HCT116 (cell line): ENCODE data around the gene BEX2.

Experiments used
- EZH2 ChIP-seq: fragments of 200-600 bp; sonication (generic); IDR thresholded peaks from 2 replicates; pipeline ENCODE4 v1.6.1; 2017; ENCODE audit warnings: antibody characterized with exemption, mixed run types
- FOSL1 ChIP-seq: IDR thresholded peaks from 2 replicates; pipeline ENCODE4 v1.6.1; 2012; ENCODE audit warnings: low read depth
- POLR2A ChIP-seq: IDR thresholded peaks from 2 replicates; pipeline ENCODE4 v1.7.0; 2011; ENCODE audit warnings: borderline replicate concordance; ENCODE audit not compliant: insufficient read depth, insufficient read length; ENCODE audit errors: extremely low read depth
- POLR2AphosphoS5 ChIP-seq: IDR thresholded peaks from 2 replicates; pipeline ENCODE4 v1.6.1; 2011; ENCODE audit warnings: mild to moderate bottlenecking, low read depth, low read length, moderate library complexity
- REST ChIP-seq: IDR thresholded peaks from 2 replicates; pipeline ENCODE4 v1.6.1; 2012; ENCODE audit warnings: low read depth
- TCF7L2 ChIP-seq: IDR thresholded peaks from 2 replicates; pipeline ENCODE4 v1.7.0; 2011; ENCODE audit warnings: borderline replicate concordance, inconsistent platforms; ENCODE audit not compliant: insufficient read depth, insufficient read length; ENCODE audit errors: extremely low read depth
- ZBTB33 ChIP-seq: IDR thresholded peaks from 2 replicates; pipeline ENCODE4 v1.6.1; 2011; ENCODE audit warnings: mild to moderate bottlenecking, low read length, moderate library complexity; ENCODE audit not compliant: insufficient replicate concordance; ENCODE audit errors: extremely low read depth
- ZNF274 ChIP-seq: fragments of 200-500 bp; sonication (Bioruptor generic); IDR thresholded peaks from 2 replicates; pipeline ENCODE4 v1.6.1; 2014; ENCODE audit warnings: mild to moderate bottlenecking, low read depth, low read length, inconsistent platforms
- TF ChIP-seq, protein P1 (sequence below), 3 experiments: fragments of 200-600 bp in 1 of 3; sonication (generic) in 1 of 3; IDR thresholded peaks in 2 of 3; conservative IDR thresholded peaks in 1 of 3; 2 replicates each; pipeline ENCODE4 v1.5.1; 2012 to 2017; ENCODE audit warnings: low read depth in 2 of 3, low read length in 2 of 3, antibody characterized with exemption in 1 of 3, borderline replicate concordance in 1 of 3, control low read depth in 1 of 3, mild to moderate bottlenecking in 1 of 3, mixed read lengths in 1 of 3, mixed run types in 1 of 3, moderate library complexity in 1 of 3; ENCODE audit not compliant: insufficient read depth in 1 of 3
- TF ChIP-seq, protein P2 (sequence below): IDR thresholded peaks from 2 replicates; pipeline ENCODE4 v1.6.1; 2012
- TF ChIP-seq, protein P3 (sequence below): IDR thresholded peaks from 2 replicates; pipeline ENCODE4 v1.6.1; 2012

DNA sequence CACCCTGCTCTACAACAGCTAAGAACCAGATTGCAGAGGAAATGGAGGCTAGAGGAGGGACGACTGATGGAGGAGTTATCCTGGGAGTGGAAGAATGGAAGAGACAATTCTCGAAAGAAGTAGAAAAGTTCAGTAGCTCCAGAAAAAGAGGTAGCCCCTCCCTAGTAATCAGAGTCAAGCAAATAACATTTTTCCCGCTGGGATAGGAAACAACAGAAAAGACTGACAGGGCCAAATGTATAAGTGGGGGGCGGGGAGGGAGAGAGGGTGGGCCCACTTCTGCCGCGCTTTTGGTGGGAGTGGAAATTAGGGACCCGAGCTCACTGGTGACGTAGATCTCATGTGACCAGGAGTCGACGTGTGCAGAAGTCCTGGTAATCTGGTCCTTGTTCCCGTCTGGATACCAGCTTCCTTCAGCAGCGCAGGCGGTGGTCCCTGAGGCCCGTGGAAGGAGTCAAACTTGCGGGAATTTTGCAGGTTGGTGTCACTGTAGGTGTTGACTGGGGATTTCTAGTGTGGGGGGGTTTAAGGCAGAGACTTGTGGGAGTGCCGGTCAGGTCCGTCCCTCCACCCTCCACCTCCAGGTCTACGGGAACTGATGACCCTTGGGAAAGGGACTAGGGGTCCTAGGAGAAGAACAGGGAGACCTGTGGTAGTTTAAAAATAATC lies 45.5 kb upstream of the BEX2 start, which contains the start of gene TCEAL9:
- TF ChIP-seq, protein P1, sequence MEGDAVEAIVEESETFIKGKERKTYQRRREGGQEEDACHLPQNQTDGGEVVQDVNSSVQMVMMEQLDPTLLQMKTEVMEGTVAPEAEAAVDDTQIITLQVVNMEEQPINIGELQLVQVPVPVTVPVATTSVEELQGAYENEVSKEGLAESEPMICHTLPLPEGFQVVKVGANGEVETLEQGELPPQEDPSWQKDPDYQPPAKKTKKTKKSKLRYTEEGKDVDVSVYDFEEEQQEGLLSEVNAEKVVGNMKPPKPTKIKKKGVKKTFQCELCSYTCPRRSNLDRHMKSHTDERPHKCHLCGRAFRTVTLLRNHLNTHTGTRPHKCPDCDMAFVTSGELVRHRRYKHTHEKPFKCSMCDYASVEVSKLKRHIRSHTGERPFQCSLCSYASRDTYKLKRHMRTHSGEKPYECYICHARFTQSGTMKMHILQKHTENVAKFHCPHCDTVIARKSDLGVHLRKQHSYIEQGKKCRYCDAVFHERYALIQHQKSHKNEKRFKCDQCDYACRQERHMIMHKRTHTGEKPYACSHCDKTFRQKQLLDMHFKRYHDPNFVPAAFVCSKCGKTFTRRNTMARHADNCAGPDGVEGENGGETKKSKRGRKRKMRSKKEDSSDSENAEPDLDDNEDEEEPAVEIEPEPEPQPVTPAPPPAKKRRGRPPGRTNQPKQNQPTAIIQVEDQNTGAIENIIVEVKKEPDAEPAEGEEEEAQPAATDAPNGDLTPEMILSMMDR (IDR thresholded peaks at IDR 0.05 in 2 of 3, conservative IDR thresholded peaks at IDR 0.05 in 1 of 3; ENCODE audit: borderline replicate concordance in 1 of 3, insufficient read depth in 1 of 3, low read depth in 2 of 3, low read length in 2 of 3): no peak
- TF ChIP-seq, protein P2, sequence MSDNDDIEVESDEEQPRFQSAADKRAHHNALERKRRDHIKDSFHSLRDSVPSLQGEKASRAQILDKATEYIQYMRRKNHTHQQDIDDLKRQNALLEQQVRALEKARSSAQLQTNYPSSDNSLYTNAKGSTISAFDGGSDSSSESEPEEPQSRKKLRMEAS: no peak
- TF ChIP-seq ZBTB33 (no peak), POLR2A (peak; percentile 69), POLR2AphosphoS5 (peak; percentile 86), FOSL1 (no peak), TCF7L2 (no peak), EZH2 (no peak), REST (no peak), ZNF274 (no peak)
- TF ChIP-seq, protein P3, sequence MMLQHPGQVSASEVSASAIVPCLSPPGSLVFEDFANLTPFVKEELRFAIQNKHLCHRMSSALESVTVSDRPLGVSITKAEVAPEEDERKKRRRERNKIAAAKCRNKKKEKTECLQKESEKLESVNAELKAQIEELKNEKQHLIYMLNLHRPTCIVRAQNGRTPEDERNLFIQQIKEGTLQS: no peak
